NCI-H460 (cell line): Measurements from ENCODE around the gene ANKRD52. TPM values are rescaled to one million over a fixed set of nuclear protein-coding genes. Genes with fewer than 3 reads are reported as not detected.
A peak's percentile ranks its signal among the peaks of the same experiment; 100 is the strongest.

ENCODE experiments used
- DNase-seq: peaks from one replicate; pipeline ENCODE4 v3.0.0-alpha.2; 2016; ENCODE audit warnings: low read depth; ENCODE audit errors: extremely low read depth
- total RNA-seq: library from RNA; depleted of rRNA; stranded (reverse); fragments of >200 nt; shearing (Covaris generic); gene quantifications from 2 replicates; pipeline ENCODE4 v1.2.3, GENCODE V29; 2014

Gene ANKRD52
- total RNA-seq, 1 experiment from 2014 or later, result 29.0 TPM

GRCh38 chr12:56243731-56244181 lies 14.4 kb downstream of the ANKRD52 start:
- DNase-seq, result no peak

- DNase-seq, result no peak
These were observed 15.2 kb downstream of the ANKRD52 start for GRCh38 chr12:56242986-56243385.

GRCh38 chr12:56241424-56242303 lies 16.5 kb downstream of the ANKRD52 start:
- DNase-seq, result no peak

DNA sequence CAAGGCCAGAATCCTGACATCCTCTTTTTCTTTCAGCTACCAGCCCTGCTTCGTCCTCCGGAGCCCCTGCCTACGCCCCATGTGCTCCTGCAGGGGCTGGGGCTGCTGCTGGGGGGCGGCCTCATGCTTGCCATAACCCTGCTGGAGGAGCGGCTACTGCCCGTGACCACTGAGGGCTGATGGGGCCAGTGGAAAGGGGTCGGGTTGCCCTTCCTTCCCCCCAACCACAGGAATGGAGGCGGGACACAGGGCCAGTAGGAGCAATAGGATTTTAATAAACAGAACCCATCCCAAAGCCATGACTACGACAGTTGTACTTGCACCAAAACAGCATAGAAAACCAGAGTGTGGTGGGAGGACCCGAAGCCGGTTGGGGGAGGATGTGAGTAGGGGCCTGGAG lies 20.6 kb downstream of the ANKRD52 start:
- no peak for DNase-seq

DNA sequence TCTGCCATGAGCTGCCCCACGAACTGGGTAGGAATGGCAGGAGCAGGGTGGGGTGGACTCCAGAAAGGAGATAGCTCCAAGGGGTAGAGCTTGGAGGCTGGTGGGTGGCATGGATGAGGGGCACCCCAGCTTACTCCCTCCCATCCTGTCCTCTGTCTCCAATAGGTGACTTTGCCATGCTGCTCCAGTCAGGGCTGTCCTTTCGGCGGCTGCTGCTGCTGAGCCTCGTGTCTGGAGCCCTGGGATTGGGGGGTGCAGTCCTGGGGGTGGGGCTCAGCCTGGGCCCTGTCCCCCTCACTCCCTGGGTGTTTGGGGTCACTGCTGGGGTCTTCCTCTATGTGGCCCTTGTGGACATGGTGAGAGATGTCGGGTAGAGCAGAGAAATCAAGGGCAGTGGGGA lies 21.2 kb downstream of the ANKRD52 start:
- DNase-seq, result no peak

DNA sequence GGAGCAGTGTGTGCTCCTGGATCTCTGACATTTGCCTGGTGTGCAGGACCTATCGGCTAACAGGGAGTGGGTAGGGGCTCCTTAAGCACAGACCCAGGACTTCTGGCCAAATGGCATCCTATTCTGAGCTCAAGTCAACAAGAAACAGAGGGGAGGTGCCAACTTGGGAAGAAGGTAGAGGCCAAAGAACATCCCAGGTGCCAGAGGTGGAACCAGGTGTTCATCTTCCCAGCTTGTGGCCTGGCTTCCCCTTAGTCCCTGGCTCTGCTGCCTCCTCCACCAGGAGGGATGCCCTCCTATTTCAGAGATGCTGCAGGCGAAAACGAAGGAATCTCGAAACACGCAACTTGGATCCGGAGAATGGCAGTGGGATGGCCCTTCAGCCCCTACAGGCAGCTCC lies 22.1 kb downstream of the ANKRD52 start:
- DNase-seq, result no peak

- DNase-seq, result no peak
These were observed 23.3 kb downstream of the ANKRD52 start for GRCh38 chr12:56234746-56235436.

DNA sequence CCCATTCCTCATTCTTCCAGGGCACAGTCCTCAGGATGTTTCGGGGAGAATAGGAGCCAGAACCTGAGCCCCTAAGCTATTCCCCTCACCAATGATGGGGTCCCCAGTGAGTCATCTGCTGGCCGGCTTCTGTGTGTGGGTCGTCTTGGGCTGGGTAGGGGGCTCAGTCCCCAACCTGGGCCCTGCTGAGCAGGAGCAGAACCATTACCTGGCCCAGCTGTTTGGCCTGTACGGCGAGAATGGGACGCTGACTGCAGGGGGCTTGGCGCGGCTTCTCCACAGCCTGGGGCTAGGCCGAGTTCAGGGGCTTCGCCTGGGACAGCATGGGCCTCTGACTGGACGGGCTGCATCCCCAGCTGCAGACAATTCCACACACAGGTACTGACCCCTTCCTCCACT lies 27.0 kb downstream of the ANKRD52 start:
- DNase-seq, result no peak

DNA sequence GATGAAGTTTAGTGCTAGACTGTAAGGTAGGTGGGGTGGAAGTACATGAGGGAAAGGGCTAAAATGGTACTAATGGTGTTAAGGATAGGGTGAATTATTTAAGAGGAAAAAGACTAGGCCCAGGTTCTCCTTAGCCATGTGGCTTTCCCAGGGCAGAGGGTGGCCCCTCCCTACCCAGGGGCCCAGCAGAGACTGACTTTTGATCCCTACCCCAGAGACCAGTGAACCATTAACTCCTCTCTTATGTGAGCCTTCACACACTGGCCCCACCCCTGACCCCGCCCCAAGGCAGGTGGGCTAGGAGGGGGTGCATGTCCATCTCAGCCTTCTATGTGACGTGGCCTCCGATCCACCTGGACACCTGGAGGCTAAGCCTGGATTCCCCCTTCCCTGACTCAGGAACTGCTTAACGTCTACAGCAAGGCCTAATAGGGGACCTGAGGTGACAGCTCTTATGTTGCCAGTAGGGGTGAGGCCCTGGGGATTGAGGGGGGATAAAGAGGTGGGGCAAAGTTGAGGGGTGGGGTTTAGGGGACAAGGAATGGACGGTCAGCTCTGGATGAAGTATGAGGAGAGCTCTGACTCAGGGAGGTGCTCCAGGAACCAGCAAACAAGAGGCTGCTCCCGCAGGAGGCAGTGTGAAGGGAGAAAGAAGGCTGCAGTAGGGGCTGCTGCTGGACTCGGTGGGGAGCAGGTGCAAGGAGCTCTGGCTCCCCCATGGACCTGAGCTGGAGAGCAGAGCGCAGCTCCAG lies 27.6 kb downstream of the ANKRD52 start:
- DNase-seq, result no peak

GRCh38 chr12:56229916-56230431 lies 28.2 kb downstream of the ANKRD52 start, which contains the start of gene SLC39A5:
SLC39A5 (plus strand) TSS chr12:56230051; CDS start chr12:56231275, 1,224 bp downstream.
- DNase-seq, result no peak

DNA sequence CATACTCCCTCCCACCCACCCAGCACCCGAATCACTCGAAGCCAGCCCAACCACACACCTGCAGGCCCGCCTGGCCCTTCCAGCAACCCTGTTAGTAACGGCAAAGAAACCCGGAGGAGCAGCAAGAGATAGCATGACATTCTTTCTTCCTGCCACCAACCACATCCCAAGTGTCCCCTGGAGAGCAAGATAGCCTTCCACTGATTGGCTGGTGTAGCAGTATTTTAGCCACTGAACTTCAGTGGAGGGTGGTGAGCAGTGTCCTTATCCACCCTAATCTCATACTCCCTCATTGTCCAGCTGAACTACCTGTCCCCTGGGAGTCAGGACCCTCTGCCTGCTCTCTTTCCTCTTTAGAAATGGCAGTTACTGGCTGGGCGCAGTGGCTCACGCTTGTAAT lies 29.1 kb downstream of the ANKRD52 start:
- no peak for DNase-seq

- DNase-seq, result no peak
These were observed 33.2 kb downstream of the ANKRD52 start for GRCh38 chr12:56224954-56225353.

GRCh38 chr12:56224102-56224701 lies 34.0 kb downstream of the ANKRD52 start, which contains the start of gene NABP2:
NABP2 (plus strand) TSS chr12:56224342; CDS start chr12:56224857, 515 bp downstream.
- DNase-seq, result peak; percentile 98

DNA sequence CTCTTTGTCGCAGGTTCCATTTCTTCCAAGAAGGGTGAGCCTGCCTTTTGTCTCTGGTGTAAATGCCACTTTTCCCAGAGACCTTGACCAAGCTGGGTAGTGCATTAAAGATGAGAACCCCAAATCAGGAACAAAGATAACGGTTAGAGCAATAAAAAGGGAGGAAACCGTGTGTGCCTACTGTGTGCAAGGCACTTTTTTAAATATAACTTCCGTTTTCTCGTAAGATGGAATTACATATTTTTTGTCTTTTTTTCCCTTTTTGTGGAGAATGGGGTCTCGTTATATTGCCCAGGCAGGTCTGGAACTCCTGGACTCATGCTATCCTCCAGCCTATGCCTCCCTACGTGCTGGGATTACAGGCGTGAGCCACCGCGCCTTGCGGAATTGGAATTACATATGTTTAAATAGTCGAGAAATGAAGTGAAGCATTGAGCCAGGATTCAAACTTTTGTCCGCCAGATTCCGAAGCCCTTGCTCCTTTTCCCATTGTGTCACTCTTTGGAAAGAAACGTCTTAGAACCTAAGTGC lies 34.5 kb downstream of the ANKRD52 start:
- no peak for DNase-seq

- DNase-seq, result no peak
These were observed 35.7 kb downstream of the ANKRD52 start for GRCh38 chr12:56222531-56222895.

DNA sequence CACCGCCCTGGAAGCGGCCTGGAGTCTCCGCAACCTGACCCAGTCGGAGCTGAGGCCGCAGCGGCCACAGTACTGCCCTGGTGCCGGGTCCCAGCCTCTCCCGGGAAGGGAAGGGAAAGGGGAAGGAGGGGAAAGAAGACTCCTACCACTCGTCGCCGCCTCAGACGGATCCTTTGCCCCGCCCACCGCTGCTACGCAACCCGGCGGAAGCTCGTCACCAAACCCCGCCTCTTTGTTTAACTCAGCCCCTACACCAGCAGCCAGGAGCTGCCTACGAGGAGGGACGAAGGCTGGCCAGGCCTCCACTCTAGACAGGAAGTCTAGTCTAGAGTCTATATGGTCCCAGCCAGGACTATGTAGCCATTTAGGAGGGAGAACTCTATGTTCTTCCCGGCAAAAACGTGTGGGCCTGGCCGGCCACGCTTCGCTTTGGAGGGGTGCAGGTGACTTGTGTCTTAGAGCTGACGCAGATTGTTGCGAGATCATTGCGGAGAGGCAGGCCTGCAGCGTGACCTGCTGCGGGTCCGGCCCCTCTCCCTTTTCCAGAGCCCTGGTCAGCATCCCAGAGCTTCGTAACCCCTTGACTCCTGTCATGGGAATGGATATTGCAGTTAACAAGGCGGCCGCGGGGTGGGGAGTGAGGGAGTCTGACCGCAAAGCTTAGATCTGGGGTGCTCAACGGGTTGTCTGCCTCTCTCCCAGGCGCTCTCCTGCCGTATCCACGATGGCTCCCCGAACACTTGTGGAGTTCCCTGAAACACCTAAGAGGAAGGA lies 36.2 kb downstream of the ANKRD52 start, which contains the start of gene RNF41:
Gene RNF41, minus strand, starts transcription at position 166 of the 774 bp plus-strand sequence. CDS start 7,875 bp downstream, outside the sequence.
- peak; percentile 94 for DNase-seq

GRCh38 chr12:56221232-56221756 lies 36.9 kb downstream of the ANKRD52 start:
- DNase-seq, result no peak

GRCh38 chr12:56220611-56221231 lies 37.5 kb downstream of the ANKRD52 start:
- no peak for DNase-seq
